Measurements from ENCODE around the gene CARD10. TPM values are rescaled to one million over a fixed set of nuclear protein-coding genes. Genes with fewer than 3 reads are reported as not detected.

The CARD10 gene
- total RNA-seq, 4 donors from 2014 or later: 2.6 to 5.7 (median 4.4) TPM

DNA sequence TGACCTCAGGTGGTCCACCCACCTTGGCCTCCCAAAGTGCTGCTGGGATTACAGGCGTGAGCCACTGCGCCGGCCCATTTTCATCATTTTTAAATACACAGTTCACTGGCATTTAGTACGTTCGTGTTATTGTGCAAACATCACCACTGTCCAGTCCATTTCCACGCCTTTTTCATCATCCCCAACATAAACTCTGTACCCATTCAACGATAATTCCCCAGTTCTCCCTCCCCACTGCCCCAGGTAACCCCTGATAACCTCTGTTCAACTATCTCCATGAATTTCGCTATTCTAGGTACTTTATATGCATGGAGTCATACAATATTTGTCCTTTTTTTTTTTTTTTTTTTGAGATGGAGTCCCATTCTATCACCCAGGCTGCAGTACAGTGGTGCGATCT lies 73.7 kb downstream of the CARD10 start:
- DNase-seq (no peak), ATAC-seq (no peak)
- no peak overlapping the region for H3K27ac ChIP-seq
- H3K9me3 ChIP-seq: no peaks in the 10 kb centered on the region
- no peaks in the 10 kb centered on the region for H3K4me1 ChIP-seq
- H3K27me3 ChIP-seq: peaks cover 5 to 24% (median 20%) of the 10 kb centered on the region in 3 donors
- H3K4me3 ChIP-seq: no peak overlapping the region
- in situ Hi-C loops (cut with MboI; ENCODE audit: low sequenced_read_pairs in 4 of 4): no loop called here
- intact Hi-C loops (cut with DNase I; ENCODE audit: low total_unique reads): no loop called here
- H3K36me3 ChIP-seq: no peaks in the 10 kb centered on the region
- TF ChIP-seq CTCF (IDR thresholded peaks at IDR 0.05 in 4 of 5, conservative IDR thresholded peaks at IDR 0.05 in 1 of 5) (no peak), POLR2A (IDR thresholded peaks at IDR 0.05) (no peak)

DNA sequence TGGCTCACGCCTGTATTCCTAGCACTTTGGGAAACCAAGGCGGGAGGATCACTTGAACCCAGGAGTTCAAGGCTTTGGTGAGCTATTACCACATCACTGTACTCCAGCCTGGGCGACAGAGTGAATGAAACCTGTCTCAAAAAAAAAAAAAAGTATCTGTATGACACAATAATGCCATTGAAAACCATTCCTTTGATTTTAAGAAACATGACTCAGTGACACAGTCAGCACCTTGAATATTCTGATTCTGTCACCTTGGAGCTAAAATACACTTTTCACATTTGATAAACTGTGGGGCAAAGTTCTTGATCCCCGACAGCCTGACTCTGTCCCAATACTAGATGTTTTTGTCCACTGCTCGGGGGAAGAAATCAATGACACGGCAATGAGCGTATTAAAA lies 75.2 kb downstream of the CARD10 start:
- Histone ChIP-seq H3K36me3 (no peaks in the 10 kb centered on the region), H3K4me3 (no peak overlapping the region), H3K27me3 (peaks cover 5 to 25% (median 17%) of the 10 kb centered on the region in 3 donors), H3K4me1 (no peaks in the 10 kb centered on the region), H3K9me3 (no peaks in the 10 kb centered on the region), H3K27ac (no peak overlapping the region)
- DNase-seq (no peak), ATAC-seq (no peak)
- intact Hi-C loops (cut with DNase I; ENCODE audit: low total_unique reads): no loop called here
- in situ Hi-C loops (cut with MboI; ENCODE audit: low sequenced_read_pairs in 4 of 4): no loop called here
- TF ChIP-seq POLR2A (IDR thresholded peaks at IDR 0.05) (no peak), CTCF (IDR thresholded peaks at IDR 0.05 in 4 of 5, conservative IDR thresholded peaks at IDR 0.05 in 1 of 5) (no peak)

- TF ChIP-seq POLR2A (IDR thresholded peaks at IDR 0.05): no peak
- Histone ChIP-seq H3K4me3 (no peak overlapping the region), H3K27me3 (peaks cover 0 to 22% (median 16%) of the 10 kb centered on the region in 3 donors), H3K36me3 (no peaks in the 10 kb centered on the region), H3K4me1 (no peaks in the 10 kb centered on the region), H3K27ac (no peak overlapping the region), H3K9me3 (no peaks in the 10 kb centered on the region)
- in situ Hi-C loops (cut with MboI; ENCODE audit: low sequenced_read_pairs in 4 of 4): no loop called here
- no peak for ATAC-seq
- DNase-seq: no peak
- intact Hi-C loops (cut with DNase I; ENCODE audit: low total_unique reads): no loop called here
Observed at GRCh38 chr22:37443086-37443485, 76.1 kb downstream of the CARD10 start.

GRCh38 chr22:37442537-37442936 lies 76.7 kb downstream of the CARD10 start:
- DNase-seq (no peak), ATAC-seq (no peak)
- Histone ChIP-seq H3K4me1 (no peaks in the 10 kb centered on the region), H3K9me3 (no peaks in the 10 kb centered on the region), H3K4me3 (no peak overlapping the region), H3K27ac (no peak overlapping the region), H3K27me3 (peaks cover 0 to 23% (median 16%) of the 10 kb centered on the region in 3 donors), H3K36me3 (no peaks in the 10 kb centered on the region)
- intact Hi-C loops (cut with DNase I; ENCODE audit: low total_unique reads) (no loop called here), in situ Hi-C loops (cut with MboI; ENCODE audit: low sequenced_read_pairs in 4 of 4) (no loop called here)
- no peak for TF ChIP-seq POLR2A (IDR thresholded peaks at IDR 0.05)
- no peak for TF ChIP-seq CTCF (IDR thresholded peaks at IDR 0.05 in 4 of 5, conservative IDR thresholded peaks at IDR 0.05 in 1 of 5)

DNA sequence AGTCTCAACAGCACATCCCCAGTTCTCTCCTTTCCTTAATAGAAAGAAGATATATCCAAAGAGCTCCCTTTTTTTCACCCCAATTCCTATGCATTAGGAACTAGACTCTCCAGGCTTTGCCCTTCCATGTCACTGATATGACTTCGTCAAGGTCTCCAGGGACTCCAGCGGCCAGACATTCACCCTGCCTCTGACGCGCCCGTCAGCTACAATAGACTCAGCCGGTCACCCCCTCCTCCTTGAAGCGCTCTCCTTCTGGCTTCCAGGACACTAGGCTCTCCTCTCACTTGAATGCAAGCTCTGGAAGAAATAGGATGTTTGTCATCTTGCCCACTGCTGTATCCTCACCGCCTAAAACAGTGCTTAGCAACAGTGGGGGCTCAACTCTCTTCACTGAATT lies 77.1 kb downstream of the CARD10 start:
- in situ Hi-C loops (cut with MboI; ENCODE audit: low sequenced_read_pairs in 4 of 4): no loop called here

More for the DNA sequence above, 77.1 kb downstream of the CARD10 start:
- Histone ChIP-seq H3K9me3 (no peaks in the 10 kb centered on the region), H3K4me3 (no peak overlapping the region), H3K4me1 (no peaks in the 10 kb centered on the region), H3K36me3 (no peaks in the 10 kb centered on the region), H3K27ac (no peak overlapping the region), H3K27me3 (peaks cover 0 to 21% (median 16%) of the 10 kb centered on the region in 3 donors)
- no peak for ATAC-seq
- no peak for TF ChIP-seq CTCF (IDR thresholded peaks at IDR 0.05 in 4 of 5, conservative IDR thresholded peaks at IDR 0.05 in 1 of 5)
- TF ChIP-seq POLR2A (IDR thresholded peaks at IDR 0.05): no peak
- intact Hi-C loops (cut with DNase I; ENCODE audit: low total_unique reads): no loop called here
- DNase-seq: no peak
